HEK293 (cell line): ENCODE results near the gene PTPRN2.

ENCODE experiments used
- CTCF ChIA-PET: fragments of 350-600 bp; formaldehyde crosslinking; extraction: SDS; loops from one replicate; lab custom pipeline; 2021; ENCODE audit warnings: antibody characterized with exemption; lab: Yijun Ruan, JAX
- POLR2A ChIA-PET: fragments of 300-600 bp; formaldehyde crosslinking; extraction: SDS; loops from one replicate; lab custom pipeline; 2020; ENCODE audit warnings: antibody characterized with exemption, inconsistent platforms; lab: Yijun Ruan, JAX
- H3K27ac ChIP-seq: fragments of 200-500 bp; sonication (Bioruptor generic); 2 replicates; pipeline ENCODE4 v1.5.1; 2014; ENCODE audit warnings: low read depth, low read length, control low read depth, inconsistent platforms; ENCODE audit errors: extremely low read depth
- H3K36me3 ChIP-seq, 2 experiments: fragments of 200-500 bp in 1 of 2; sonication (Bioruptor generic) in 1 of 2; 1 replicate in 1 of 2; 2 replicates in 1 of 2; pipeline ENCODE4 v1.5.1; 2014 to 2017; ENCODE audit warnings: inconsistent platforms in 2 of 2, low read length in 2 of 2; ENCODE audit not compliant: control insufficient read depth in 2 of 2, insufficient read depth in 1 of 2
- H3K4me1 ChIP-seq: fragments of 200-500 bp; sonication (Bioruptor generic); 2 replicates; pipeline ENCODE4 v1.5.1; 2014; ENCODE audit warnings: mild to moderate bottlenecking, low read length, inconsistent platforms; ENCODE audit not compliant: control insufficient read depth, insufficient read depth
- H3K4me3 ChIP-seq: 2 replicates; pipeline ENCODE4 v1.5.1; 2011; ENCODE audit warnings: low read depth, mild to moderate bottlenecking, control low read depth, low read length, moderate library complexity
- H3K9me3 ChIP-seq: fragments of 200-500 bp; sonication (Bioruptor generic); 2 replicates; pipeline ENCODE4 v1.5.1; 2014; ENCODE audit warnings: low read depth, low read length, inconsistent platforms; ENCODE audit not compliant: control insufficient read depth, insufficient read depth
- BCL6B ChIP-seq: fragments of 450-650 bp; formaldehyde crosslinking; IDR thresholded peaks from 2 replicates; pipeline ENCODE4 v1.5.1; 2017; ENCODE audit warnings: missing biosample characterization, missing genetic modification characterization
- EGR2 ChIP-seq: fragments of 450-650 bp; formaldehyde crosslinking; IDR thresholded peaks from 2 replicates; pipeline ENCODE4 v1.5.1; 2016; ENCODE audit warnings: low read depth, missing biosample characterization, missing genetic modification characterization
- ELK4 ChIP-seq: IDR thresholded peaks from 2 replicates; pipeline ENCODE4 v1.6.1; 2011; ENCODE audit warnings: mild to moderate bottlenecking, low read depth, low read length, borderline replicate concordance
- FEZF1 ChIP-seq: fragments of 450-650 bp; formaldehyde crosslinking; IDR thresholded peaks from 2 replicates; pipeline ENCODE4 v1.5.1; 2016; ENCODE audit warnings: missing biosample characterization, missing genetic modification characterization
- HOXA7 ChIP-seq: sonication (generic); formaldehyde crosslinking; IDR thresholded peaks from 2 replicates; pipeline ENCODE4 v1.8.1; 2022; ENCODE audit warnings: missing genetic modification reagents, borderline replicate concordance
- HOXC10 ChIP-seq: sonication (generic); formaldehyde crosslinking; IDR thresholded peaks from 2 replicates; pipeline ENCODE4 v1.8.1; 2023; ENCODE audit warnings: mild to moderate bottlenecking, missing genetic modification reagents
- KLF17 ChIP-seq: fragments of 450-650 bp; formaldehyde crosslinking; IDR thresholded peaks from 2 replicates; pipeline ENCODE4 v1.5.1; 2016; ENCODE audit warnings: missing biosample characterization, missing genetic modification characterization
- MYNN ChIP-seq: fragments of 450-650 bp; formaldehyde crosslinking; IDR thresholded peaks from 2 replicates; pipeline ENCODE4 v1.5.1; 2016; ENCODE audit warnings: missing biosample characterization, missing genetic modification characterization, borderline replicate concordance
- SCRT1 ChIP-seq: fragments of 450-650 bp; formaldehyde crosslinking; IDR thresholded peaks from 2 replicates; pipeline ENCODE4 v1.5.1; 2016; ENCODE audit warnings: missing biosample characterization, missing genetic modification characterization, borderline replicate concordance
- SETDB1 ChIP-seq: IDR thresholded peaks from one replicate; pipeline ENCODE4 v1.6.1; 2017; ENCODE audit warnings: mild to moderate bottlenecking, low read length, moderate library complexity, mixed read lengths; ENCODE audit not compliant: insufficient read length
- TCF7L2 ChIP-seq: IDR thresholded peaks from 2 replicates; pipeline ENCODE4 v1.6.1; 2011; ENCODE audit warnings: low read depth, mild to moderate bottlenecking, inconsistent platforms, low read length, moderate library complexity, borderline replicate concordance
- WT1 ChIP-seq: fragments of 450-650 bp; formaldehyde crosslinking; IDR thresholded peaks from 2 replicates; pipeline ENCODE4 v1.5.1; 2016; ENCODE audit warnings: missing biosample characterization, missing genetic modification characterization
- ZBTB1 ChIP-seq: fragments of 450-650 bp; formaldehyde crosslinking; IDR thresholded peaks from 2 replicates; pipeline ENCODE4 v1.5.1; 2016; ENCODE audit warnings: missing biosample characterization, missing genetic modification characterization
- ZEB2 ChIP-seq: fragments of 450-650 bp; formaldehyde crosslinking; IDR thresholded peaks from 2 replicates; pipeline ENCODE4 v1.5.1; 2016; ENCODE audit warnings: missing biosample characterization, missing genetic modification characterization
- ZFP69B ChIP-seq: fragments of 450-650 bp; formaldehyde crosslinking; IDR thresholded peaks from 2 replicates; pipeline ENCODE4 v1.5.1; 2016; ENCODE audit warnings: missing biosample characterization, missing genetic modification characterization
- ZNF112 ChIP-seq: fragments of 450-650 bp; formaldehyde crosslinking; IDR thresholded peaks from 2 replicates; pipeline ENCODE4 v1.5.0; 2017; ENCODE audit warnings: missing biosample characterization, missing genetic modification characterization
- ZNF121 ChIP-seq: fragments of 450-650 bp; formaldehyde crosslinking; IDR thresholded peaks from 2 replicates; pipeline ENCODE4 v1.5.1; 2016; ENCODE audit warnings: missing biosample characterization, missing genetic modification characterization
- ZNF133 ChIP-seq: fragments of 450-650 bp; formaldehyde crosslinking; IDR thresholded peaks from 2 replicates; pipeline ENCODE4 v1.5.1; 2016; ENCODE audit warnings: missing biosample characterization, missing genetic modification characterization
- ZNF202 ChIP-seq: fragments of 450-650 bp; formaldehyde crosslinking; IDR thresholded peaks from 2 replicates; pipeline ENCODE4 v1.5.1; 2016; ENCODE audit warnings: missing biosample characterization, missing genetic modification characterization, borderline replicate concordance
- ZNF221 ChIP-seq: fragments of 450-650 bp; formaldehyde crosslinking; IDR thresholded peaks from 2 replicates; pipeline ENCODE4 v1.5.1; 2017; ENCODE audit warnings: missing biosample characterization, missing genetic modification characterization, borderline replicate concordance
- ZNF23 ChIP-seq: fragments of 450-650 bp; formaldehyde crosslinking; IDR thresholded peaks from 2 replicates; pipeline ENCODE4 v1.5.1; 2016; ENCODE audit warnings: missing biosample characterization, missing genetic modification characterization, borderline replicate concordance
- ZNF274 ChIP-seq, 2 experiments: fragments of 200-500 bp in 1 of 2; fragments of 450-650 bp in 1 of 2; sonication (Bioruptor generic) in 1 of 2; formaldehyde crosslinking in 1 of 2; IDR thresholded peaks; 2 replicates each; pipeline versions ENCODE4 v1.5.1 to v1.6.1; 2014 to 2016; ENCODE audit warnings: borderline replicate concordance in 1 of 2, inconsistent platforms in 1 of 2, low read length in 1 of 2, missing biosample characterization in 1 of 2, missing genetic modification characterization in 1 of 2
- ZNF302 ChIP-seq: fragments of 450-650 bp; formaldehyde crosslinking; IDR thresholded peaks from 2 replicates; pipeline ENCODE4 v1.5.1; 2016; ENCODE audit warnings: missing biosample characterization, missing genetic modification characterization, low read depth
- ZNF513 ChIP-seq: fragments of 450-650 bp; IDR thresholded peaks from 2 replicates; pipeline ENCODE4 v1.5.1; 2018; ENCODE audit warnings: missing biosample characterization, missing genetic modification characterization
- ZNF544 ChIP-seq: fragments of 450-650 bp; formaldehyde crosslinking; IDR thresholded peaks from 2 replicates; pipeline ENCODE4 v1.5.0; 2017; ENCODE audit warnings: missing biosample characterization, missing genetic modification characterization
- ZNF768 ChIP-seq: fragments of 450-650 bp; formaldehyde crosslinking; IDR thresholded peaks from 2 replicates; pipeline ENCODE4 v1.5.1; 2018; ENCODE audit warnings: missing biosample characterization, mild to moderate bottlenecking, missing genetic modification characterization
- ZNF792 ChIP-seq: fragments of 450-650 bp; formaldehyde crosslinking; IDR thresholded peaks from 2 replicates; pipeline ENCODE4 v1.5.1; 2016; ENCODE audit warnings: missing biosample characterization, missing genetic modification characterization
- ZNF830 ChIP-seq: fragments of 450-650 bp; IDR thresholded peaks from 2 replicates; pipeline ENCODE4 v1.5.0; 2018; ENCODE audit warnings: missing biosample characterization, missing genetic modification characterization, low read depth, mild to moderate bottlenecking, moderate library complexity
- TF ChIP-seq, protein P1 (sequence below): fragments of 450-650 bp; formaldehyde crosslinking; IDR thresholded peaks from 2 replicates; pipeline ENCODE4 v1.5.0; 2017; ENCODE audit warnings: missing biosample characterization, missing genetic modification characterization, borderline replicate concordance
- TF ChIP-seq, protein P2 (sequence below): fragments of 450-650 bp; formaldehyde crosslinking; IDR thresholded peaks from 2 replicates; pipeline ENCODE4 v1.5.1; 2016; ENCODE audit warnings: missing biosample characterization, missing genetic modification characterization

PTPRN2 gene

GRCh38 chr7:158259141-158259540 is 328.5 kb downstream of the PTPRN2 start:
- POLR2A ChIA-PET, result no interaction called here
- H3K9me3 ChIP-seq, result no peaks in the 10 kb centered on the region
- CTCF ChIA-PET, result no interaction called here

GRCh38 chr7:158258411-158259130 is 329.1 kb downstream of the PTPRN2 start:
- Histone ChIP-seq H3K27ac (no peak overlapping the region), H3K36me3 (no peaks in the 10 kb centered on the region), H3K9me3 (no peaks in the 10 kb centered on the region), H3K4me3 (no peak overlapping the region), H3K4me1 (no peaks in the 10 kb centered on the region)
- ChIA-PET POLR2A (no interaction called here), CTCF (no interaction called here)
- TF ChIP-seq KLF17 (tag by site-specific recombination) (no peak), ZFP69B (tag by site-specific recombination) (no peak), SCRT1 (no peak), ZNF23 (tag by site-specific recombination) (no peak), ZNF830 (tag by site-specific recombination) (no peak), TCF7L2 (no peak), ZNF768 (tag by site-specific recombination) (no peak), ZNF544 (tag by site-specific recombination) (no peak), ZNF133 (no peak), HOXC10 (CRISPR knock-in tag) (no peak), ZNF121 (tag by site-specific recombination) (no peak), ZNF112 (tag by site-specific recombination) (no peak), ZNF202 (tag by site-specific recombination) (no peak)
- TF ChIP-seq, protein P1, sequence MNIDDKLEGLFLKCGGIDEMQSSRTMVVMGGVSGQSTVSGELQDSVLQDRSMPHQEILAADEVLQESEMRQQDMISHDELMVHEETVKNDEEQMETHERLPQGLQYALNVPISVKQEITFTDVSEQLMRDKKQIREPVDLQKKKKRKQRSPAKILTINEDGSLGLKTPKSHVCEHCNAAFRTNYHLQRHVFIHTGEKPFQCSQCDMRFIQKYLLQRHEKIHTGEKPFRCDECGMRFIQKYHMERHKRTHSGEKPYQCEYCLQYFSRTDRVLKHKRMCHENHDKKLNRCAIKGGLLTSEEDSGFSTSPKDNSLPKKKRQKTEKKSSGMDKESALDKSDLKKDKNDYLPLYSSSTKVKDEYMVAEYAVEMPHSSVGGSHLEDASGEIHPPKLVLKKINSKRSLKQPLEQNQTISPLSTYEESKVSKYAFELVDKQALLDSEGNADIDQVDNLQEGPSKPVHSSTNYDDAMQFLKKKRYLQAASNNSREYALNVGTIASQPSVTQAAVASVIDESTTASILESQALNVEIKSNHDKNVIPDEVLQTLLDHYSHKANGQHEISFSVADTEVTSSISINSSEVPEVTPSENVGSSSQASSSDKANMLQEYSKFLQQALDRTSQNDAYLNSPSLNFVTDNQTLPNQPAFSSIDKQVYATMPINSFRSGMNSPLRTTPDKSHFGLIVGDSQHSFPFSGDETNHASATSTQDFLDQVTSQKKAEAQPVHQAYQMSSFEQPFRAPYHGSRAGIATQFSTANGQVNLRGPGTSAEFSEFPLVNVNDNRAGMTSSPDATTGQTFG, result no peak

More at GRCh38 chr7:158259141-158259540, 328.5 kb downstream of the PTPRN2 start:
- no peak overlapping the region for H3K27ac ChIP-seq
- H3K4me3 ChIP-seq, result no peak overlapping the region
- TF ChIP-seq ZNF274 (IDR thresholded peaks at IDR 0.05; ENCODE audit: low read length) (no peak), ZNF274 (tag by site-specific recombination; IDR thresholded peaks at IDR 0.05; ENCODE audit: borderline replicate concordance) (no peak), ZNF121 (tag by site-specific recombination) (no peak), FEZF1 (no peak), ZNF302 (tag by site-specific recombination) (no peak), ZNF513 (tag by site-specific recombination) (no peak), ELK4 (no peak), BCL6B (no peak), HOXA7 (CRISPR knock-in tag) (no peak), SETDB1 (no peak), MYNN (no peak), ZEB2 (tag by site-specific recombination) (no peak), WT1 (tag by site-specific recombination) (no peak), ZBTB1 (tag by site-specific recombination) (no peak), EGR2 (tag by site-specific recombination) (no peak), ZNF221 (tag by site-specific recombination) (no peak), ZNF792 (tag by site-specific recombination) (no peak)
- TF ChIP-seq, protein P2, sequence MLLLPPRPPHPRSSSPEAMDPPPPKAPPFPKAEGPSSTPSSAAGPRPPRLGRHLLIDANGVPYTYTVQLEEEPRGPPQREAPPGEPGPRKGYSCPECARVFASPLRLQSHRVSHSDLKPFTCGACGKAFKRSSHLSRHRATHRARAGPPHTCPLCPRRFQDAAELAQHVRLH (tag by site-specific recombination), result no peak
- no peaks in the 10 kb centered on the region for H3K36me3 ChIP-seq
- no peaks in the 10 kb centered on the region for H3K4me1 ChIP-seq
